Hindlimb muscle (tissue), 1 donor: ENCODE results near the gene KRT17. TPM values are rescaled to one million over a fixed set of nuclear protein-coding genes. Genes with fewer than 3 reads are reported as not detected.
"Not testable (repeated sequence)": the region's sequence is repeated elsewhere in the genome, so short reads cannot be mapped to it uniquely, and the experiment has no call there.

ENCODE experiments used
- DNase-seq: peaks from one replicate; pipeline ENCODE4 v3.0.0-alpha.2; 2013
- polyA plus RNA-seq: library from polyadenylated mRNA; unstranded; fragments of 120-200 nt; gene quantifications from one replicate; pipeline ENCODE4 v1.2.1, GENCODE V29; 2013; ENCODE audit not compliant: insufficient read length

Gene KRT17
- polyA plus RNA-seq, 1 donor = 13.9 TPM

DNA sequence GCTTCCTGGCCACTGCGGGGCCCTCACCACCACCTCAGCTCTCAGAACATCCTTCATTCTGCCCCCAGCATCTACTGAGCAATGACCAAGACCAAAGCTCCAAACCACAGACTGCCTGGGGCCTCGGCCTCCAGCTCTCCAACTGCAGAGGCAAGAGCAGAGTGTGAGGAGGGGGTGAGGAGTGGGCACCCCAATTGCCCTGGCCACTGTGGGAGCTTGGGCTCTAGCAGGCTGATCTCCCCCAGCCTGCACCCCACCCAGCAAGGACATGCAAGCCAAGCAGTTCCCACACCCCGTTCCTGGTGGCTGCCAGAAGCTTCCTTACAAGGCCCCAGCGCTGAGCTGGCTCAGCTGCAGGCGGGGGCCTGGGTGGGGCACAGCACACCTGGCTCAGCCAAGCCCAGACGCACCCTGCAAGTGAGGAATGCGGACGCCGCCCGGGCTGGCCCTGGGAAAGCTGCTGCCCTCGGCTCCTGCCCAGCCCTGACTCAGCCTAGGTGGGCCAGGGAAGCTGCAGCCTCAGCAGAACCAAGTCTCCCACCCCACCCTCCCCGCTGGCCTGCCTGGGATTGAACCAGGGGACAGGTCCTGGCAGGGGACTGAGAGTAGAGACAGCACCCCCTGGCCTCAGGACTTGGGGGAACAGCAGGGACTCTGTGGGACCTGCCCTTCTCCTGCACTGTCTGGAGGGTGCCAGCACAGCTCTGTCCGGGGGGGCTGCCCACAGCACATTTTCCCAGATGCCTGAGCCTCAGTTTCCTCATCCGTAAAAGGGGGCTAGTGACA is 29.7 kb upstream of the KRT17 start:
- DNase-seq = no peak

DNA sequence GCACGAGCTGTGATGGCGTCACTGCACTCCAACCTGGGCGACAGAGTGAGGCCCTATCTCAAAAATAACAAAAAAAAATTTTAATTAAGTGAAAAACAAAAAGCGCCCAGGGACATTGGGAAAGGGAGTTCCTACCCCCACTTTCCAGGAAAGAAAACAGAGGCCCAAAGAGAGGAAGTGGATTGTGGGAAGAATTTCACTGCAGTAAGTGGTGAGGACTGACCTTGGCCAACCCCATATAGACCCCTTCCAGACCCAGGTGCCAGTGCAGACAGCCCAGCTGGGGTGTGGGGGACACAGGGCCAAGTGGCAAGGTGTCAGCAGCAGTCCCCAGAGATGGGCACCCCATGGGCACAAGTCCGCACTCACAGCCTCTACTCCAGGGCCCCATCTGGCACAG is 29.0 kb upstream of the KRT17 start:
- DNase-seq = no peak

DNA sequence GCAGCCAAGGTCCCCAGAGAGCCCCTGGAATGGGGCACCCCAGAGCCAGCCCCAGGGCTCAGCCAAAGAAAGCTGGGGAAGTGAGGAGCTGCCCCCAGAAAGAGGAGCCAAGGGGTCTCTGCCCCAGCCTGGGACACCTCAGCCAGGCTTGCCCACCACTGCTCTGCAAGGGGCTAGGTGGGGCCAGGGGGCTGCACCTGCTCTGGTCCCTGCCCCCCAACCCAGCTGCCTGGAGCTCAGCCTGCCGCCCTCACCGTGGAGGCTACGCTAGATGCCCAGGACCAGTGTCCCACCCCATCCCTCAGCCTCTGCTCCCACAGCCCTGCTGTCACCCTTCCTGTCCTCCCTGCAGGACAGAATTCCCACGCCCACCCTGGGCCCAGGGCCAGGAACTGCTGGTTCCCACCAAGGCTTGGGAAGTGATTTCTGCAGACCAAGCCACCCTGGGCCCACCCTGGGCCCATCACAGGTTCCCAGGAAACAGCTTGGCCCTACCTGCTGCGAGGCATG is 28.1 kb upstream of the KRT17 start:
- DNase-seq = no peak

DNA sequence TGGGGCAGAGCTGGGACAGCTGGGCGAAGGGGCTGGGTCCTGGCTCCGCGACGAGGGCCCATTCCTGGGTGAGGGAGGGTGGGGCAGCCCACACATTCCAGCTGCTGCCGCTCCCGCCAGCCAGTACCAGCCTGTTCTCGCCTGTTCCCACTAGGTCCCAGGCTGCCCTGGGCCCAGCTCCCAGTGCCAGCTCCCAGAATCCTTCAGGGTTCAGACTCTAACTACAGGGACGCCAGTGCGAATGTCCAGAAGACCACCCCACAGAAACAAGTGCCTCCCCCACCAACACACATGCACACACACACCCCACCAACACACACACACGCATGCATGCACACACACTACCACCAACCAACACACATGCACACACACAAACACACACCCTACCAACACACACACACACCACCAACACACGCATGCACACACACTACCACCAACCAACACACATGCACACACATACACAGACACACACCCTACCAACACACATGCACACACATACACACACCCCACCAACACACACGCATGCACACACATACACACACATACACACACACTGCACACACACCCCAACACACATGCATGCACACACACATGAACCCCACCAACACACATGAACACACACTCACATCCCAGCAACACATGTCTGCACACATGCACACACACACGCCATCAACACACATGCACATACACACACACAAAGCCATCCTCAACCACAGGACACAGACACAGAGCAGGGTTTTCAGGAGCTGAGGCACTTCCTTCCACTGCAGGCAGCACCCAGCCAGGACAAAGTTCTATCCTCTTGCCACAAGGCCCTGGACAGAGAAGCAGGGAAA is 27.5 kb upstream of the KRT17 start:
- peak; percentile 53 for DNase-seq

DNA sequence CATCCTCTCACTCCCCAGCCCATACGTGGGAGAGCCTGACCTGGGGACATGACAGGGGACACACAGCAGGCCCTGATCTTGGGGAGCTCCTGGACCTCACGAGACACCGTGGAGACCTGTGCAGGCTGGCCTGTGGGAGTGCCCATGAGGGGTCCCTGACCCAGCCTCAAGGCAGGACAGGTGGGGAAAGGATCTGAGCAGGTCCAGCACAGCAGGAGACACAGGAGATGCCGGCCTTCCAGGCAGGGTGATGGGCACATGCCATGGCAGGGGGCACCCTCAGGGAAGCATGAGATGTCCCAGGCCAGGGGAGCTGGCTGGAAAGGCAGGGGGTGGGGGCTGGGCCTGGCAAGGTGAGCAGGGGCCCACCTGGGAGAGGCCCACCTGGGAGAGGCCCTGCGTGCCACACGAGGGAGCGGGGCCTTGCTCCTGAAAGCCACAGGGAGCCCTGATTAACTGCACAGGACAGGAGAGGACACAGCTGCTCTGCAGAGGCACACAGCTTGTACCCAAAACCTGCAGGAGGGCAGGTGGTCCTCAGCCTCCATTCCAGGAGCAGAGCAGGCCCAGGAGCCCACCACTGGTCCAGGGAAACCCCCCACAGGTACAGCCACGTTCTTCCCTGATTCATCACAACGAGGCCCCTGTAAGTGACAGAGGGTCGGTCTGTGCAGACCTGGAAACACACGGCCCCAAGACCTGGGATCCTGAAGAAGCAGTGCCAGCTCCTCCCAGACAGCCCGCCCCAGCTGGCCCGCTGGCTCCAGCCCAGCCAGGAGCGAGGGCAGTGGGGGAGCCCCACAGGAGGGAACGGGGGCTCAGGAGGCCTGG is 26.6 kb upstream of the KRT17 start:
- no peak for DNase-seq

DNA sequence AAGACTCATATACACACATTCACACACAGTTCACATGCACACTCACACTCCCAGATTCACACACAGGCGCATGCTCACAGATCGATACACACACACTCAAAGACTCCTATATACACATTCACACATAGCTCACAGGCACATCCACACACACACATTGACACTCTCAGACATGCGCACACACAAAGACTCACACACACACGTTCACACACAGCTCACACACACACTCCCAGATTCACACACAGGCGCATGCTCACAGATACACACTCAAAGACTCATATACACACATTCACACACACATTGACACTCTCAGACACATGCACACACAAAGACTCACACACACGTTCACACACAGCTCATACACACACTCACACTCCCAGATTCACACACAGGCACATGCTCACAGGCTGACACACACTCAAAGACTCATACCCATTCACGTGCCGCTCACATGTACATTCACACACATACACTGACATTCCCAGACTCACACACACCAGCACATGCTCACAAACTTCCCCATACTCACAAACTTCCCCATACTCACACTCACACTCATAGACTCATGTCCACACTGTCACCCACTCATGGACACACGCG is 25.6 kb upstream of the KRT17 start:
- no peak for DNase-seq

DNA sequence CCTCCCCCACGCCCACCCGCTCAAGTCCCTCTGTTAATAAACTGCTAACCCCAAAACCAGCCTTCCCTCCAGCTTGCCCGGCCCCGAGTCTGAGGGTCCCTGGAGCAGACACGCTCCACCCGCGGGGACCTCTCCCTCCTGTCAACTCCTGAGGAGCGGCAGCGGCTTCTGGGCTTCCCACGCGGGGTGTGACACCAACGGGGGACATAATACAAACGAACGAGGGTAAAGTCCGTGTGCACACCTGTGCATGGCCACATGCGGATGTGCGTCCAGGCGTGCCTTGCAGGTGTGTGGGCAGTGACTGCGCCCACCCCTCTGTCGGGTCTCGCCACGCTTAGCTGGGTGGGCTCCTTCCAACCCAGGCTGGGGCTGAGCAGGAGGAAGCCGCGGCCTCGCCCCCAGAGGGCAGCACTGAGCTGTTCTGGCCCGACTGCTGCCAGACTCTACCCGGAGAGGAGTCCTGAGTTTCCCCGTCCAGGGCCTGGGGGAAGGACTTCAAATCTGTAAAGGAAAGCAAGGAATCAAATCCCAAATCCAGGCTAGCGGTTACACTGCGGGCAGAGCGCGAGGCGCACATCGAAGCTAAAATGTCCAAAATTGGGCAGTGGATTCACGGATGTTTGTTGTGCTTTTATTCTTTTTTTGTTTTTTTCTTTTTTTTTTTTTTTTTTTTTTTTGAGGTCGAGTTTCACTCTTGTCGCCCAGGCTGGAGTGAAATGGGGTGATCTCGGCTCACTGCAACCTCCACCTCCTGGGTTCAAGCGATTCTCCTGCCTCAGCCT is 24.2 kb upstream of the KRT17 start:
- peak; percentile 86 for DNase-seq

DNA sequence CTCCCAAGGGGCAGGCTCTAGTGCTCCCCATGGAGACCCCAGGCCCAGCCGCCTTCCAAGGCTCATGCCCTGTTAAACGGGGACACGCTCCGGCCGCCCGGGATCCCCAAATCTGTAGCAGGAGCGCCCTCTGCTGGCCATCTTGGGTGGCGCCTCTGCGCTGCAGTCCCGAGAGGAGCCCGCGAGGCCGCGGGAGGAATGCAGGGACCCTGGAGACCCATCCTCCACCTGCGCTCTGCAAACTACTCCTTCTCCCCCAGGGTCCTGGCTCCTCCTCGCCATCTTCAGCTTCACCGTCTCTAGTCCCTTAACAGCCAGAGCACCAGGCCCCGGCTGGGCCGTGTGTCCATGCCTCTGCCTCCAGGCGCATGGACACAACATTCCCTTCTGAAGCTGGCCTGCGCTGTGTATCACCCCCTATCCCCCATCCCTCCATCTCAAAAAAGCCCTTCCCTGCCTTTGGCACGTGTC is 23.6 kb upstream of the KRT17 start:
- DNase-seq = peak; percentile 77

DNA sequence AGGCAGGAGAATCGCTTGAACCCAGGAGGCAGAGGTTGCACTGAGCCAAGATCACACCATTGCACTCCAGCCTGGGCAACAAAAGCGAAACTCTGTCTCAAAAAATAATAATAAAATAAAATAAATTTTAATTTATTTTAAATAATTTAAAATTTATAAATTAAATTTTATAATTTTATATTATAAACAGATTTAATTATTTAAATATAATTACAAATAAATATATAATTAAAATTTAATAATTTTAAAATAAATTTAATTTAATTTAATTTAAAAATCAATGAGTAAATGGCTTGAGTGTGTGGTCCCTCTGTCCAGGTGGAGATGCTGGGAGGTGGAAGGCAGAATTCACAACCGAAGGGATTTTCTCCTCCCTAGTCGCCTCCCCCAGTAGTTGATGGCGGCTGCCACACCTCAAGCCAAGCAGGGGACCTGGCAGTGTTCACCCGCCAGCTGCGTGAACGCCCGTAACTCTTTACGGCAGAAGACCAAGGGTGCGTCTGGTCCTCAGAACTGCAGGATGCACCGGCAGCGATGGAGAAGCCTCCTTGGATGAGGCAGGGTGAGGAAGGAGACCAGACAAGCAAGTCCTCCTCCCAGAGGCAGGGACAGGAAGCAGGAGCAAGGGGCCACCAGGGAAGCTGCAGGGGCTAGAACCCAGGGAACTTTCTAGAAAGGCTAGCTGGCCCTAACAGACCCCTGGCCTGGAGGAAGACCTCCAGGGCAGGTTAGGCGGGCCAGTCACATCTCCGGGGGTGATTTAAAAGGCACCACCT is 22.9 kb upstream of the KRT17 start:
- DNase-seq = no peak

DNA sequence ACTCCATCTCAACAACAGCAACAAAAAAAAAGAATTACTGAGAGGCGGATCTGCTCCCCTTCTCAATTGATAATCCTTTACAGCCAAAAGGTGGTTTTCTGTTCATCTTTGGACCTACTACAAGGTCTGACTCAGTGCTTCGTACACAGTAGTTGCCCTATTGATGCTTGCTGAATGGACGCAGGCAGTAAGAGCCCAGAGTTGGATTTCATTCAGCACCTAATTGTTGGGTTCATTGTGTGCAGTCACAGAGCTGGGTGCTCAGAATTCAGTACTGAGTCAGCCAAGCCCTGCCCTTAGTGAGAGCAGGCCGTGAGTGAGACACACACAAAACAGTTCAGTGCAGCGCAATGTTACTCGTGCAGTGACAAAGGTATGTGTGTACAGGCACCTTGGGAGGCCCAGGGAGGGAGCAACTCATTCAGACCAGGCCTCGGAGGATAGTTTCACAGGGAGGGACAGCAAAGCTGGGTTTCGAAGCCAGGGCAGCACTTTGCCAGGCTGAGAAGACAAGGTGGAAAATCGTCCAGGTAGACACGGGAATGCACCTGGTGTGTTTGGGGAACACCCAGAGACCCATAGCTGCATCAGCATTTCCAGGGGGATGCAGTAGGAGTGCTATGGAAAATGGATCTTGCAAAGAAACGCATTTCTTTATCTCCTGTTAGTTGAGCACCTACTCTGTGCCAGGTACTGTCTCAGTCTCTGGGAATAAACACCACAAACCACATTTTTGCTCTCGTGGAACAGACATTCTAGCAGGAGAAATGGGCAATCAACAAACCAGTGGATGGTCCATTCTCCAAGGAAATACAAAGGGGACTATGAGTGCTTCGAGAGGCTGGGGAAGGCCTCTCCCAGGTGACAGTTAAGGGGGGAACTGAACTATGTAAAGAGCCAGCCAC is 18.1 kb upstream of the KRT17 start:
- DNase-seq = no peak

DNA sequence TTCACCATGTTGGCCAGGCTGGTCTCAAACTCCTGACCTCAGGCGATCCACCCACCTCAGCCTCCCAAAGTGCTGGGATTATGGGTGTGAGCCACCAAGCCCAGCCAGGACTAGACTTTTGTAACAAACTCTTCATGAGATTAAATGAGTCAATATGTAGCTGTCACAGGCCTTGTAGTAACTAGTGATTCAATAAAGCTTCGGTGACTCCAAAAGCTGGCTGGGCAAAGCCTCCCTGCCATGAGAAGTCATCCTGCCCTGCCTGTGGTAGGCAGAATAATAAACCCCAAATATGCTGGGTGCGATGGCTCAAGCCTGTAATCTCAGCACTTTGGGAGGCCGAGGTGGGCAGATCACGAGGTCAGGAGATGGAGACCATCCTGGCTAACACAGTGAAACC is 16.2 kb upstream of the KRT17 start:
- not testable (repeated sequence) for DNase-seq

DNA sequence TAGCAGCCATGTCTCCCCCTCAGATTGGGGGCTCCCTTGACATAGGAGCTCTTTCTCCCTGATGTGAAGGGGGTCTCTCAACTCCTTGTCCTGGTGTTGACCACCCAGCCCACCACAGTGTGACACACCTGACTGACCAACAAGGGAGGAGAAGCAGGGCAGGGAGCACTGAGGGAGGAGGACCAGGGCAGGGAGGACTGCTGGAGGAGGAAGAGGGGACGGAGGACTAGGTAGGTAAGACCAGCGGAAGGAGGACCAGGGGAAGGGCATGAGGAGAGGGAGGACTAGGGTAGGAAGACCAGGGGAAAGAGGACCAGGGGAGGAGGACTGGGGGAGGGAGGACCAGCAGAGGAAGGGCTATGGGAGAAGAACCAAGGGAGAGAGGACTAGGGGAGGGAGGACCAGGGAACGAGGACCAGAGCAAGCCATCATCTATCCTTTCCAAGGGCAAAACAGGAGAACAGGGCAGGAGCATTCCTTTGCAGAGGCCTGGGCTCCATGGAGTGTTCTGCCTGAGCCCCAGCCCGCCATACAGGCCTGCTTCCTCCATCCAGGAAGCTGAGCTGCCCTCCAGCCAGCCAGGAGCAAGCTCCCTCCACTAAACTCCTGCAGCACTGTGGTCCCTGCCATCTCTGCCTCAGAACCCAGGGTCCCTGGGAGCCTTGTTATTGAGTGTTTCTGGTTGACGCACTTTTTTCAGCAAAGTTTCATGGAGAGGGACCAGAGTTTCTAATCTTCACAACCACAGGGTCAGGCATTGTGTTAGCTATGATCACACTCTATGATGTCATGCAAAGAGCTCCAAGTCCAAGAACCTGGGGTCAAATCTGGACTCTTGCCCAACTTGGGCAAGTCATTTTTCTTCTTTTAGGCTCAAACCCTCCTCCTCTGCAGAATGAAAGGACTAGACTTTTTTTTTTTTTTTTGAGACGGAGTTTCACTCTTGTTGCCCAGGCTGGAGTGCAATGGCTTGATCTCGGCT is 15.4 kb upstream of the KRT17 start:
- DNase-seq = no peak

DNA sequence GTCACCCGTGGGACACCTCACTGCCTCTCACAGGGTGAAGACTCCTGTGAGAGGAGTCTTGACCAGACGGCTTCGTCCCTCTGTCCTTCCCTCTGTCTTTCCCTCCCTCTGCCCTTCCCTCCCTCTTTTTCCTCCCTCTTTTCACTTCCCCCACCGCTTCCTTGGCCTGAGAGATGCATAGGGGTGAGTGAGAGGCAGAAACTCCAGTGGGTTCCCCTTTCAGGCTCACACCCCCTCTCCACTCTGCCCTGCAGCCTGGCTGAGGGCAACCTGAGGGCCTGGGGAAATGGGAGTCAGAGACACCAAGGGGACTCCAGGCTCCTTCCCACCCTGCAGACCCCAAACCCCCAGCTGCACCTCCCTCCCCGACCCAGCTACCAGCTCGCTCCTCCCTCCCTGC is 14.6 kb upstream of the KRT17 start:
- no peak for DNase-seq

DNA sequence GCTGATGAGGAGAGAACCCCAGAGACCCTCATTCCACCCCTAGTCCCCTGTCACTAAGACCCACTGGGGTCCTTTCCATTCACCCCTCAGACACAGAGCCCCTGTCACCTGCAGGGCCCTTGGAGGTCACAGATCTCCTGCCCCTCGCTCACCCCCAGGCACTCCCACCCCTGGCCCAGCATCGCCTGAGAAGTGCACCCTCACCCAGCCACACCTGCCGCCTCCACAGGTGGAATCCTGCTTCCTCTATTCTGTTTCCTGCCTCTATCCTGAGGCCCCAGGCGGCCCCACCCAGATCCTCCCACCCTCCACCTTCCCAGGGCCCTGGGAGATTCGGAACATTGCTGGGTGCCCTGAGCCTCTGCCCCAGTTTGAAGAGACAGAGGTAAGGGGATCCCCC is 13.8 kb upstream of the KRT17 start:
- DNase-seq = no peak

DNA sequence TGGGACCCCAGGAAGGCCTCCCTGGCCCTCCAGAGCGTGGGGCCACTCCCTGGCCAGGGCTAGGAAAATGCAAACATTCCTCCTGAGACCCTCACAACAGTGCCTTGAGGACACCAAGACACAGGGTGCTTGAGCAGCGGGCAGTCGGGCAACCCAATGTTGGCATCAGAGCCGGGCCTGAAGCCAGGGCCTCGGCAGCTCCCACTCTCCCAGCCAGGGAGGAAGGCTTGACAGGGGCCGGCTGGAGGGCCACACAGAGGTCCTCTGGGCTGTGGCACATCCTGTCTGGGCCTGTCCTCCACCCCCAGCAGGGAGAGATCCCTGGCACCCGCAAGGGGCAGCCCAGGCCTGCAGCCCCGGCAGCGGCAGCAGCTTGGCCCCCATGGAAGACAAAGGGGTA is 12.3 kb upstream of the KRT17 start:
- DNase-seq = no peak

DNA sequence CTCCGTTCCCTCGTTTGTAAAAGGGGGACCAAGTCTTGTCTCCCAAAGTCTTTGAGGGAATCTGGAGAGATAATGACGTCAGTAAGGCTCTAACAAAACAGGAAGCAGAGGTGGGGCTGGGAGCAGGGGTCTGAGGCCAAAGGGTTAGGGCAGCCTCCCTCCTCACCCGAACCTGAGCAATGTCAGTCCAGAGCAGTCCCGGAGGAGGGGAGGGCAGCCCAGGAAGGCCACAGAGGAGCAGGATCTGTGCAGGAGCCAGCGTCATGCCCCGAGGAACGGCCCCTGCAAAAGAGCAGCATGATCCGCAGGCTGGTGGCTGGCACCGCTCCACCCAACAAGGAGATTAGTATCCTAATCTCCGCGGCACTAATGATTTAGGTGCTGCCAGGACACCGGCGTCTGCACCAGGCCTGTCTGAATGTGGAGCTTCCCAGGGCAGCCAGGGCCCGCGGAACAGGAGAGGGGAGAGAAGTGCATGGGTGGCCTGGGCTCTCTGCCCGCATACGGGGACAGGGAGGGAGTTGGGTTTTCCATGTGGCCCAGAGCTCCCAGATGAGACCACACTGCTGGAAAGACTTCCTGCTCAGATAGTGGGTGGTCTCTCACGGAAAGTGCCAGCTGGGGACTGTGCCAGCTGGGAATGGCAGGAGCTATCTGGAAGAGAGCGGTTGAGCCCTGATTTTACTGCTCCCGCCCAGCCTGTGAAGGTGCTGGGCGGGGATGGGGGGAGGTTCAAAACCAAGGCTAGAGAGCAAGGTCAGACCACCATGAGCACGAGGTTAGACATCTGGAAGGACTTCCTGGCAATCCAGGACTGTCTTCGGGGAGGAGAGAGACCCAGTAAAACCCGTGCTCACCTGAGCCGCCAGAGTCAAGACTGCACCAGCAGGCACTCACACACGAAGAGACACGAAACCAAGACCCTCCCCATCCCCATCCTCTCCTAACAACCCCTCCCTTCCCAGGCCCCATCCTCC is 11.0 kb upstream of the KRT17 start:
- peak; percentile 61 for DNase-seq

DNA sequence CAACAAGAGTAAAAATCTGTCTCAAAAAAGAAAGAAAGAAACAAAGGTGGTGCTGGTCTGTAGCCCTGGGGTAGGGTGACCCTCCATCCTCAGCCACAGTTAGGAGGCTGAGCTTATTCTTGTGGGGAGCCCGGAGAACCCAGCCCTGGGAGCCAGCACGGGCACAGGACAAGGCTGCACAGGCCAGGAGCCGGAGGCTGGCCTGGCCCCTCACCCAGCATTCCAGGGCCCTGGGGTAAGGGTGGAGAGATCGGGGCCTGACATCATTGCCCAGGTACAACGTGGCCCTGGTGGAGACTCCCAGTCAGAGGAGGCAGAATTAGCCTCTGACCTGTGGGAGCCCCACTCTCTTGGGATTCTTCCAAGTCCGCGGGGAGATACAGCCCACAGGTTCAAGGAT is 10.3 kb upstream of the KRT17 start:
- no peak for DNase-seq
